Keratinocyte (primary cell): Measurements from ENCODE around the gene THAP2.

Experiments used
- CTCF ChIP-seq, 3 experiments: IDR thresholded peaks in 1 of 3; conservative IDR thresholded peaks in 1 of 3; optimal IDR thresholded peaks in 1 of 3; 2 replicates in 2 of 3; 3 replicates in 1 of 3; pipeline versions ENCODE3 to v1.5.1; 2011; ENCODE audit warnings: low read length in 3 of 3, mild to moderate bottlenecking in 3 of 3, moderate library complexity in 2 of 3, control low read depth in 1 of 3, inconsistent platforms in 1 of 3; ENCODE audit not compliant: insufficient read depth in 2 of 3; ENCODE audit errors: extremely low read depth in 1 of 3
- EZH2 ChIP-seq: IDR thresholded peaks from one replicate; pipeline ENCODE4 v1.6.1; 2012; ENCODE audit warnings: inconsistent platforms, mild to moderate bottlenecking, low read length, moderate library complexity

GRCh38 chr12:71688961-71689570, 25.0 kb downstream of the THAP2 start:
- no peak for TF ChIP-seq CTCF (optimal IDR thresholded peaks at IDR 0.05 in 1 of 3, IDR thresholded peaks at IDR 0.05 in 1 of 3, conservative IDR thresholded peaks at IDR 0.05 in 1 of 3; ENCODE audit: extremely low read depth in 1 of 3, insufficient read depth in 2 of 3, low read length in 3 of 3)
- TF ChIP-seq EZH2, result no peak
